HG02763 (cell line): ENCODE measurements around the gene TSEN34.
A peak's percentile ranks its signal among the peaks of the same experiment; 100 is the strongest.
"Not testable (repeated sequence)": the region's sequence is repeated elsewhere in the genome, so short reads cannot be mapped to it uniquely, and the experiment has no call there.

ENCODE experiments used
- ATAC-seq: cut with Tn5 transposase; IDR thresholded peaks from one replicate; pipeline ENCODE4 v1.9.1; 2021; ENCODE audit warnings: mild to moderate bottlenecking, moderate library complexity; ENCODE audit not compliant: unreplicated experiment

TSEN34 gene

DNA sequence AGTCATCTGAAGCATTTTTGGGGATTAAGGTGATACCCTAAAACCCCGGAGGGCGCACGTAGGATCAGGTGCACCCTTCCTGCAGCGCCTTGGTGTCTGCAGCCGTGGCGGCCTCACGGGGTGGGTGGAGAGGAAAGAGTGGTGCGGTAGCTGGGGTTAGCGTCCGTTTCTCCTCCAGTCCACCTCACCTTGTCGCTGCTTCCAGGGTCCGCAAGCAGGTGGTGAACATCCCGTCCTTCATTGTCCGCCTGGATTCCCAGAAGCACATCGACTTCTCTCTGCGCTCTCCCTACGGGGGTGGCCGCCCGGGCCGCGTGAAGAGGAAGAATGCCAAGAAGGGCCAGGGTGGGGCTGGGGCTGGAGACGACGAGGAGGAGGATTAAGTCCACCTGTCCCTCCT, 16.1 kb downstream of the TSEN34 start:
- not testable (repeated sequence) for ATAC-seq

DNA sequence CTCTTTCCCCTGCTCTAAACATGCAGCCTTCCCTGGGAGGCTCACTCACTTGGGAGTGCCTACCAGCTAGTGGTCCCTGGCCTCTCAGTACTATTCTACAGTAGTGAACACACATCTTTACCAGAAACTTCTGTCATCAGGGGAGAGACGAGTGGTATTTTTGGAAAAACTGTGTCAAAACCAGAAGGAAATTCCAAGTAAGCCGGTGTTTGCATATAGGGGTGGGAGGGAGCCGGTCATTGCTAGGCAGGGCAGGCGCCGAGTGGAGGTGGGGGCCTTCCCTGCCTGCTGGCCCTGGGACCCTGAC, 16.5 kb downstream of the TSEN34 start:
- no peak for ATAC-seq

DNA sequence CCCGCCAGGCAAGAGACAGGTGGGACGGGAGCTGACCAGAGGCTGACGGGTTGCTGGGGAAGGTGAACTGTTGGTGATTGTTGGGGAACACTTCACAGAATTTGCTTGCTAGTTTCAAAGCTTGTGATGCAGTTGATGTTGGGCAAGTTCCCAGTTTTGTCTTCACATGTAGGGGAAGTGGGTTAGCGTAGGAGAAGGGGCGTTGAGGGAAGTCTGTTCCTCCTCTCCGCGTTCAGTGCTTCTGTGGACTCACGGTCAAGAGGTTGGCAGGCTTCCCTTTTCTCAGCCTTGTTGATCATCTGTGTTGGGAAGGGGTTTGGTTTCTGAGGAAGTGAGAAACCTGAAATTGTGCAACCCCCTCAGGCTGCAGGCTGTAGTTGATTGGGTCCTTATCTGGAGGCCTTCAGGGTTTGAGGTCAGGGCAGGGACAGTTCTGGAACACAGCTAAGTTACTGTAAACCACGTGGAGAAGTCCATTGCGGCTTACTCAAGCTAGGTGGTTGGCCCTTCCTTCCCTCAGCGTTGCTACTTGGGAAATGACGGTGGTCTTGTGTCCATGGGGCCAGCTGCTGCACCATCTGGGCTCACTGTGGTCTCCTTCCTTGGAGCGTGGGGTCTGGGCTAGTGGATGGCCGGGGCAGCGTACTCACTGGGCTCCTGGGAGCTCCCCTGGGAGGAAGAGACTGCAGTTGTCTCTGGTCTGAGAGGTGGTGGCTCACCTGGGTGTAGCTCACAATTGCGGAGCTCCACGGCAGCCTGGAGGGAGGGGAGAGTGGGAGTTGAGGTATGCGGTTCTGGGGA, 17.1 kb downstream of the TSEN34 start:
- ATAC-seq, result peak; percentile 44

DNA sequence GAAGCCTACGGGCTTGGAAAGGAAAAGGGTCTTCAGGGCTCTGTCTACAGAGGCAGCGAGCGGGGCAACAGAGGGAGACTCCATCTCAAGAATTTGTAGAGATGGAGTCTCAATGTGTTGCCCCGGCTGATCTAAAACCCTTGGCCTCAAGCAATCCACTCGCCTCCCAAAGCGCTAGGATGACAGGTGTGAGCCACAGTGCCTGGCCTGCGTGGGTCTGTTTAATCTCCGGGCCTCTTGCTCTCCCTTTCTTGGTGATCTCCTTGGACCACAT, 17.6 kb downstream of the TSEN34 start:
- no peak for ATAC-seq

DNA sequence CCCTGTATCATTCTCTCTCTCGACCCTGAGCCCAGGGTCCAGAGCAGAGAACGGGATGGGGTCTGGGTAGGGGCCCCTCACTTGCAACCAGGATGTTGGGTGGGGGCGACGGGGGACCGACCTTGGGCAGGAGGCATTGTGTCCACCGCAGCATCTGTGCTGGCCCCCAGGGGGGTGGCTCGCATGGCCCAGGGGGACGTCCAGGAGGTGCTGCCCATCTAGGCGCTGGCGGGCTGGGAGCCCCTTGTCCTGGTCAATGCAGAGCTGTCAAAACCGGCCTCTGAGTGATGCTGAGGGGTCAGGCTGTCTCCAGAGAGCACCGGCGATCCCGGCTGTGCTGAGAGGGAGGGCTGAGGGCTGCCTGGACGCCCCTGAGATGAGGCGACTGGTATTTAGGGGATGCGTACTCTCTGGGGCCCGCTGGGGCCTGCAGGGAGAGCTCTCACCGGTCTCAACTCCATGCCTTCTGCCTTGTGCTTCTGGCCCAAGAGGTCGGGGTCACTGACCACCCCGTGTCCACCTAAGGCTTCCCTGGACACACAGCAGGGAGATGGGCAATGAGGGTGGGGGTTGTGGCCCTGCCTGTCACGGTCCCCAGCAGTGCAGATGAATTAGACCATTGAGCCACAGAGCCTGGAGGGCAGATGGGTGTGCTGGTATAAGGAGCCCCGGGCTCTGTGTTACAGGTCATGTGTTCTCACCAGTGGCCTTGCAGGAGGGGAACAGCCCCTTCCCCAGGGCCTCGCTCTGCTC, 18.1 kb downstream of the TSEN34 start:
- no peak for ATAC-seq

DNA sequence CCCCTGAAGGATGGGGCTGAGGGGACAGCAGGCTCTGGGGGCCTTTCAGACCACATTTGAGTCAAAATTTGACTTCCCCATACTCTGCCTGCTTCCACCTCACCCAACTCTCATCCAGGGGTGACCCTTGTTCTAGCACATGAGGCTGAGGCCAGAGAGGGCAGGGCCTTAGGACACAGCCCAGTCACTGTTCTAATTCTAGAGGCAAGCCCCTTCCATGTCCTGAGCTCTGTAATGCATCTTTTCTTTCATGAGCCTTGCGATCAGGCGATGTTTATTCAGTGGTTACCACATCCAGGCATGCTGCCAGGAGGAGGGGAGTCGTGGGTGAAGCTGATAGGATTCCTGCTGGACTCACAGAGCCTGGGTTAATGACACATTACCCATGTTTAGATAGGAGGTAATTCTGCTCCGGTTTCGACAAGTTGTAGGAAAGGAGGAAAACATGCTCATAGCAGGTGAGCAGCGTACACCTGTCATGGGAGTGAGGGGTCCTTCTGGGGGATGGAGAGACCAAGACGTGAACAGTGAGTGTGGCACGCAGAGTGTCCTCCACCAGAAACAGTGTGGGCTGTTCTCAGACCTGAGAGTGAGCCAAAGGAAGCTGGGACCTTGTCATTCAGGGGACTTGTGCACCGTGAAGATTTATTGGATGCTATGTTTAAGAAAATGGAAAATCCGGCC, 18.8 kb downstream of the TSEN34 start:
- no peak for ATAC-seq

DNA sequence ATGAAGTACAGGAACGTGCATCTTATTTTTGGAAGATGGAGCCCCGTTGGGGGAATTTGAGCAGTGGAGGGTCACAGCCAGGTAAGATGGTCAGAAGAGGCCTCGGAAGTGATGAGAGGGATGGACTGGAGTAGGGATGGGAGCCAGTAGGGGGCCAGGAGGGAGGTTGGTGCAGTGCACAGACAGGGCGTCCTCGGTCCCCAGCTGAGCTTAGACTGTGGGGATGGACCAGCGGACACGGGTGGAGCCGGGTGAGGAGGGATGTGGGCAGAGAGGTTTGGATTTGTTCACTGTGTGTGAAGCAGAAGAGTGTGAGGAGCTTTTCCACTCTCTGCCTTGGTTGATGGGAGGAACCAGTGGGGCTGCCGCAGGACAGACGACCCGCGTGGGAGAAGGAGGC, 20.1 kb downstream of the TSEN34 start:
- ATAC-seq, result no peak

DNA sequence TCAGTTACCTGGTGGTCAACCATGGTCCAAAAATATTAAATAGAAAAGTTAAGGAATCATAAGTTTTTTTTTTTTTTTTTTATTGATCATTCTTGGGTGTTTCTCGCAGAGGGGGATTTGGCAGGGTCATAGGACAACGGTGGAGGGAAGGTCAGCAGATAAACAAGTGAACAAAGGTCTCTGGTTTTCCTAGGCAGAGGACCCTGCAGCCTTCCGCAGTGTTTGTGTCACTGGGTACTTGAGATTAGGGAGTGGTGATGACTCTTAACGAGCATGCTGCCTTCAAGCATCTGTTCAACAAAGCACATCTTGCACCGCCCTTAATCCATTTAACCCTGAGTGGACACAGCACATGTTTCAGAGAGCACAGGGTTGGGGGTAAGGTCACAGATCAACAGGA, 23.1 kb downstream of the TSEN34 start:
- not testable (repeated sequence) for ATAC-seq

DNA sequence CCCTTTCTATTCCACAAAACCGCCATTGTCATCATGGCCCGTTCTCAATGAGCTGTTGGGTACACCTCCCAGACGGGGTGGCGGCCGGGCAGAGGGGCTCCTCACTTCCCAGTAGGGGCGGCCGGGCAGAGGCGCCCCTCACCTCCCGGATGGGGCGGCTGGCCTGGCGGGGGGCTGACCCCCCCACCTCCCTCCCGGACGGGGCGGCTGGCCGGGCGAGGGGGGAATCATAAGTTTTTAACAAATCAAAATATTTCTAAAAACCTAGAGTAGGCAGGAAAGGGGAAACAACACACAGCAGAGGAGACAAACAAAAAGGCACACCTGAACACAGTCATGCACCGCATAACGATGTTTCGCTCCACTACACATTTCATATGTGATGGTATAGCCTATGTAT, 23.6 kb downstream of the TSEN34 start:
- ATAC-seq, result not testable (repeated sequence)

DNA sequence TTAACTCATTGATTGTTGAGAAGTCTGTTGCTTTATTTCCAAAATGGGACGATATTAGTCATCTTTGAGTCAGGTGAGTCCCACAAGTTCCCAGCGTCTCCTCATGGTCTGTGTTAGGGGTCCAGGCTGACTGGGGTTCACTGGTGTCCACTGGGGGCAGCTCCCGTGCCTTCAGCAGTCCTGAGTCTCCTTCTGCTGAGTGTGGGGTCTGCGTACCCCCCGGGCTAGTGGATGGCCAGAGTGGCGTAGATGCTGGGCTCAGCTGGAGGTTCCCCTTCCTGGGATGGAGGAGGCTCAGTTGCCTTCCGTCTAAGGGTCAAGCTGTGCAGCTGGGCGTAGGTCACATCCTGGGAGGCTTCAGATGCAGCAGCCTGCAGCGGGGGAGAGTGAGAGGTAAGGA, 25.8 kb downstream of the TSEN34 start:
- no peak for ATAC-seq

DNA sequence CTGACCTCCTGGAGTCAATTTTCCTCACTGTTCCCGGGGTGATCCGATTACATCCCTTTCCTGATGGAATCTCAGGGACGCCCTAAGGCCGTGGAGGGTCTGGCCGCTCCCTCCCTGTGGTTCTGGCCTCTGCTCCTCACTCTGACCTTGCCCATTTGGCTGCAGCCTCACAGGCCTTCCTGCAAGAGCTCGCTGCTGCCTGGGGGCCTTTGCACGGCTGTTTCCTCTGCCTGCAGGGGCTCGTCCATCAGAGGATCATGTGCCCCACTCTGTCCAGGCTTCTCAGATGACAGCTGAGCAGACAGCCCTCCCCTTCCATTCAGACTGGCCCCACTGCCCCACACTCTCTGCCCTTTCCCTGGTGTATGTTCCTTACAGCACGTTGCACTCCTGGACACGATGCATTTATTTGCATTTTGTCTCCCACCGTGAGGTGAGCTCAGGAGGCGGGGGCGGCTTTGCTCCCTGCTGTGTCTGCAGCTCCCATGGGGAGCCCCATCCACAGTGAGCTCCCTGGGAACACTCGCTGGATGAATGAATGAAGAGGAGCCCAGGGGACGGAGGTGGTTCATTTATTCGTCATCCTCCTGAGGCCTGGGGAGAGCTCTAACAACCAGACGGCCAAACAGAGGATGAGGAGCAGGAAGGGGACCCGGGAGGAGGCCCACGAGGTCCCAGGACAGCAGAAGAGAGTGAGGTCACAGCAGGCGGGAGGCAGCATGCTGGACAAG, 26.6 kb downstream of the TSEN34 start:
- ATAC-seq, result not testable (repeated sequence)

DNA sequence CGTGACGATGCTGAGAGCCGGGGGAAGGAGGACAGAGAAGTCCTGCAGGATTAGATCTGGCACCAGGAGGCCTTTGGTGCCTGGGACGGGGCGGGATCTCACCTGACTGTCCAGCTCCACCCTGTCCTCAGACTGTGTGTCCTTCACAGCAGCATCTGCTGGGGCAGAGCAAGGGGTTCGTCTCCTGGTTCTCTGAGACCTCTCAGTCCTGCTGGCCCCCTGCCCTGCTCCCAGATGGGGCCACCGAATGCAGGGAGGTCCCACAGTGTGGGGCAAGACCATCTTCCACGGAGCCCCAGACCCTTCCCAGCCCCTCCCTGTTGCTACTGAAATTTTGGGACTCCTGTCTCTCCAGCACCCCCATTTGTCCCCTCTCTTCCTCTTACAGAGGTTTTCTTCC, 27.2 kb downstream of the TSEN34 start:
- no peak for ATAC-seq

DNA sequence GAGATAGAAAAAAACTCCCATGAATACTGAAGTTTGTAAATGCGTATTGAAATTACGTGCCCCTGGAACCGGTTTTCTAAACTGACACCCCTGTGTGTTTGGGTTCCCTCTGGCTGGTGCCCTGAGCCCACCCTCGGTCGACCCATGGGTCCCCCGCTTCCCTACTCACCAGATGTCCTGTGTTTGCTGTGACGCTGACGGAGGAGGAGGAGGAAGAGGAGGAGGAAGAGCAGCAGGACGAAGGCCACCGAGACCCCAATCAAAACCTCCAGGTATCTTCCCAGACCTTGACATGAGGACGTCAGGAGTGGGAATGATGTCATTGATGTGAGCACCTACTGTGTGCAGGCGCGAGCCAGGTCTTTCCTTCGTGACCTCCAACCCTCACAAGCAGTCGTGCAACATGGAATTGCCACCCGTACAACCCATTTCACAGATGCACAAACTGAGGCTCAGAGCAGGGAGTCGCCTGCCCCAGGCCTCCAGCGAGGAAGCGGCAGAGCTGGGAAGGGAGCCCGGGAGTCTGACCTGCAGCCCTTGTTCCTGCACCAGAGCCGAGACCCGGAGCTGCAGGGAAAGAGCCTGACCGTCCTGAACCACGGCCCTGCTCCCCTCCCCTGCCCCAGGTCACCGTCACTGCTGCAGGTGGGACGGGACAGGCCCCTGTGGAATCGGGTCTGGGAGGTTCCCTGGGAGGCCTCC, 28.0 kb downstream of the TSEN34 start:
- no peak for ATAC-seq

DNA sequence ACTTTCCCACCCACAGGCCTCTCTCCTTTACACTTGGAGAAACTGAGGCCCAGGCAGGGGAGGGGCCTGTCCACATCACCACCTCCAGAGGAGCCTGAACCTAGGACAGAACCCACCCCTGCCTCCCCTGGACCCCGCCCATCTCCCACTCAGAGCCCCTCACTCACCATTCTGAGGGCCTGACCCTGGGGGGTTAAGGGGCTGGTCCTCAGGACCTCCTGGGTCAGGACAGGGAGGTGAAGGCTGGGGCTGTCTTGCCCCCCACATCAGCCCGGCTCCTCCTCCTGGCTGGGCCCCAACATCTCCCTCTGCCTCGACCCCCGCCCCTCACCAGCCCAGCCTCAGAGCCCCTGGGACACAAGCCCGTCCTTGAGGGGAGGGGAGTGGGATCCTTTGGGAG, 28.6 kb downstream of the TSEN34 start:
- ATAC-seq, result not testable (repeated sequence)

DNA sequence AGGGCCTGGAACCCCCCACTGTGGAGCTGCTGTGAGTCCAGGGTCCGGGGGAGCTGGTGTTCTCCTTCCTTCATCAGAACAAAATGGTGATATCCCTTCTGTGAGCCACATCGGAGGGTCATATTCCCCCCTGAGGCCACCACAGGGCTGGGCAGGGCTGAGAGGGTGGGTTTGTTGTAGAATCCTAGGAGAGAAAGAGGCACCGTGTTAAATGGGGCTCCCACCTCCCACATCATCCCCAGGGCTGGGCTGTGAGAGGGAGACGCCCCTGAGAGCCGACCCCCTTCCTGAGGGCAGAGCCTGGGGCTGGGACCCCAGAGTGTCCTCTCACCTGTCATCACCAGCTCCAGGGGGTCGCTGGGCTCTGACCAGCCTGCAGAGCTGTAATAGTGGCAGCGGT, 30.8 kb downstream of the TSEN34 start:
- ATAC-seq, result not testable (repeated sequence)

DNA sequence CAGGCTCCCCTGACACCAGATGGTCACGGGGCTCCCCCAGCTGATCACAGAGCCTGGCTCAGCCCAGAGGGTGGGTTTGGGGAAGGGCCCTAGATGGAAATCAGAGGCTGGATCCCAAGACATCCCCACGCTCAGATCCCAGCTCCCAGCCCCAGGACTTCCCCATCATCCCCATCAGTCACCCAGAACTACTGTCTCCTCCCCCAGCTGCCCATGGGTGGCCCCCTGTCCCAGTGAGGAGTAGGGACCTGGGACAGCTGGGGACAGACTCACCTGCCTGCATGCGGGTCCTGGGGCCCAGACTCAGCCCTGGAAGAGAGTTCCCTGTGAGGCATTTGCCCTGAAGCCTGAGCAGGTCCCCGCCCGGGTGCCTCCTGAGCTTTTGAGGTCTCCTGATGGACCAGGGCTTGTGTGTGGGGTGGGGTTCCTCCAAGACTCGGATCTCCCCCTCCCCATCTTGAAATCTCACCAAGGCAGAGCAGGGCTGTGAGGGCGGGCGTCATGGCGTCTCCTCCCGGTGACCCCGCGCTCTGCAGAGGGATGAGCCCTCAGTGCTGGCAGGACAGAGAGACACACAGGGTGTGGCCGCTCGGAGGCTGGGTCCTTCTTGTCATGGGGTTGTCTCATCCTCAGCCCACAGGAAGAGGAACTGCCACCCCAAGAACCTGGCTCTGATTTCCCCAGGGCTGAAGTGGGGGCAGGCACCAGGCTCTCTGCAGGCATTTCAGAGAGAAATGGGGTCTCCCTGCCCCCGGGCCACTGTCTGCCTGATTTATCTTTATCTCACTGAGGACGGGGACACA, 31.6 kb downstream of the TSEN34 start, which contains the start of gene LILRB3:
Gene LILRB3, minus strand, starts transcription at position 534 of the 803 bp plus-strand sequence. Its CDS starts 31 bp downstream, at position 503.
- not testable (repeated sequence) for ATAC-seq

DNA sequence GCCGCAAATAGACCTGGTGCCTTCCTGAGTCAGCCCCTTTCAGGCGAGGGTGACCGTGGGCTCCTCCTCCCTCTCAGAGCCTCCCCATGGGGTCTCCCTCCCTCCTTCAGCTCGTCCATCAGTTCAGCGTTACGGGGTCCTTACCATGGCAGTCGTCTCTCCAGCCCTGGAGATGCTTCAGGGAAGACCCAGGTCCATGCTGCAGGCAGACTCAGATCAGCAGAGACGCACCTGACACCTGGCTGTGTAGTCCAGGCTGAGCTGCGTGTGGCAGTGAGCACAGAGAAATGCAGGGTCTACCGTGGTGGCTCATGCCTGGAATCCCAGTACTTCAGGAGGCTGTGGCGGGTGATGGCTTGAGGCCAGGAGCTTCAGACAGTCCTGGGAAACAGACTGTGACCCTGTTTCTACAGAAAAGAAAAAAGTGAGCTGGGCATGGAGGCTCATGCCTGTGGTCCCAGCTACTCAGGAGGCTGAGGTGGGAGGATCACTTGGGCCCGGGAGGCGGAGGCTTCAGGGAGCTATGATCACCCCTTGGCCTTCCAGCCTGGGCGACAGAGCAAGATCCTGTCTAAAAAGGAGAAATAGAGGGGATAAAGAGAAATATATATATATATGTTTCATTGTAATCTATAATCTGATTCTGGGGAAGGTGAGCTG, 32.3 kb downstream of the TSEN34 start:
- not testable (repeated sequence) for ATAC-seq

DNA sequence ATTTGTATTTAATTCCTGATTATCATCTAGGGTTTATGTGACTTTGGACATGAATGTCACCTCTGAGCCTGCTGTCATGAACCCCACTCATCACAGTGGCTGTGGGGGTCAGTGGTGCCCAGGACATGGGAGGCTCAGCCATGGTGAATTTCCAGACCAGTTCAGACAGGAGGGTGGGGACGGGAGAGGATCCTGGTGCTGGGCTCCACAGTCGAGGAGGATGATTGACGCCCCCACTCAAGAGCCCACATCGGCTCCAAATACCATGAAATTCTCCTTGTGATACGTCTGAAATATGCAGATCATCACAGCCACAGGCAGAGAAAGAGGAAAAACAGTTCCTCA, 32.8 kb downstream of the TSEN34 start:
- not testable (repeated sequence) for ATAC-seq

DNA sequence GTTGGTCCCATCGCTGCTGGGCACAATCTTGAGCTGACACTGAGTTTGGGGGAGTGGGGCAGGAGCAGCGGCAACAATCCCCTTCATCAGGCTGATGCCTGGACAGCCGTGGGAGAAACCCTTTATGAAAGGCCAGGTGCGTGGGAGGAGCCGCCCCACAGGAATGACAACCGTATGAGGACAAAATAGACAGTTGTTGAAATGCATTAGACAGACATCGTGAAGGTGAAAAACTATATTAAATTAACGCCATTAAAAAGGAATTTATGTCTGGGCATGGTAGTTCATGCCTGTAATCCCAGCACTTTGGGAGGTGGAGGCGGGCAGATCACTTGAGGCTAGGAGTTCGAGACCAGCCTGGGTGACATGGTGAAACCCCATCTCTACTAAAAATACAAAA, 33.5 kb downstream of the TSEN34 start:
- not testable (repeated sequence) for ATAC-seq
